Nephron progenitor cell (in vitro differentiated cells): ENCODE results near the gene RAB10.

Experiments
- DNase-seq: peaks from one replicate; pipeline ENCODE4 v3.0.0; 2021
- H3K27ac Mint-ChIP-seq: 2 replicates; pipeline ENCODE4 v1.8.0; 2021; ENCODE audit warnings: mild to moderate bottlenecking, moderate library complexity, mixed read lengths
- H3K27me3 Mint-ChIP-seq: 2 replicates; pipeline ENCODE4 v1.8.0; 2021; ENCODE audit warnings: mild to moderate bottlenecking, low read depth, mixed read lengths; ENCODE audit not compliant: poor library complexity
- H3K36me3 Mint-ChIP-seq: 2 replicates; pipeline ENCODE4 v1.8.0; 2021; ENCODE audit warnings: low read depth, mixed read lengths
- H3K4me1 Mint-ChIP-seq: 2 replicates; pipeline ENCODE4 v1.8.0; 2021; ENCODE audit warnings: mixed read lengths
- H3K4me3 Mint-ChIP-seq: 2 replicates; pipeline ENCODE4 v1.8.0; 2021; ENCODE audit warnings: mild to moderate bottlenecking, moderate library complexity, mixed read lengths
- H3K9me3 Mint-ChIP-seq: 2 replicates; pipeline ENCODE4 v1.8.0; 2021; ENCODE audit warnings: mild to moderate bottlenecking, moderate library complexity, mixed read lengths
- TF ChIP-seq, protein P1 (sequence below): fragments of 200-600 bp; sonication (generic); IDR thresholded peaks from 2 replicates; pipeline ENCODE4 v1.5.0; 2021; ENCODE audit warnings: antibody characterized with exemption

The RAB10 gene

DNA sequence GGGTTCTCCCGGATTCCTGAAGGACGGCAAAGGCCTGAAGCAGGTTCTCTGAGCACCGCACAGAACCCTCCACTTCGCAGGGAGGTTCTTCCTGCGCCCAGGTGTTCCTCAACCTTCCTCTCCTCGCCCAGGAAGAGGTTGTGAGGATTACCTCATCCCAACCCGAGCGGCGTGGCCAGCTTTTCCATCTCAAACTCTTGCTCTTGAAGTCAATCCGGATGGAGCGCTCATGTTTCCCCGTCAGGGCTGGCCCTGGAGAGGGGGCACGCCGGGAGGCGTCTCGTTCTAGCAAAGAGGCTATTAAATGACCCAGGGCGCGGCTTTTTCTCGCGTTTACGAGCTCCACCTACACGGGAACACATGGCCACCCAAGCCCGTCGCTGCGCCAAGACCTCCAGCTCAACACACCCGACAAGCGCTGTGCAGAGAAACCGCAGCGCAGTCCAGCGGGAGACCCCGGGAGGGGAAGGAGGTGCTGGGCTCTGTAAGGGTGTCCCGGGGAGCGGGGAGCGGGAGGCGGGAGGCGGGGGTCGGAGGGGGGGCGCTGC, 540 bp upstream of the RAB10 start:
- peak; percentile 63 for DNase-seq
- peak overlapping the region; percentile 99 for H3K27ac Mint-ChIP-seq
- peaks cover 23% of the 10 kb centered on the region for H3K36me3 Mint-ChIP-seq
- TF ChIP-seq, protein P1, sequence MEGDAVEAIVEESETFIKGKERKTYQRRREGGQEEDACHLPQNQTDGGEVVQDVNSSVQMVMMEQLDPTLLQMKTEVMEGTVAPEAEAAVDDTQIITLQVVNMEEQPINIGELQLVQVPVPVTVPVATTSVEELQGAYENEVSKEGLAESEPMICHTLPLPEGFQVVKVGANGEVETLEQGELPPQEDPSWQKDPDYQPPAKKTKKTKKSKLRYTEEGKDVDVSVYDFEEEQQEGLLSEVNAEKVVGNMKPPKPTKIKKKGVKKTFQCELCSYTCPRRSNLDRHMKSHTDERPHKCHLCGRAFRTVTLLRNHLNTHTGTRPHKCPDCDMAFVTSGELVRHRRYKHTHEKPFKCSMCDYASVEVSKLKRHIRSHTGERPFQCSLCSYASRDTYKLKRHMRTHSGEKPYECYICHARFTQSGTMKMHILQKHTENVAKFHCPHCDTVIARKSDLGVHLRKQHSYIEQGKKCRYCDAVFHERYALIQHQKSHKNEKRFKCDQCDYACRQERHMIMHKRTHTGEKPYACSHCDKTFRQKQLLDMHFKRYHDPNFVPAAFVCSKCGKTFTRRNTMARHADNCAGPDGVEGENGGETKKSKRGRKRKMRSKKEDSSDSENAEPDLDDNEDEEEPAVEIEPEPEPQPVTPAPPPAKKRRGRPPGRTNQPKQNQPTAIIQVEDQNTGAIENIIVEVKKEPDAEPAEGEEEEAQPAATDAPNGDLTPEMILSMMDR, result no peak
- H3K9me3 Mint-ChIP-seq, result no peaks in the 10 kb centered on the region
- peak overlapping the region; percentile 98 for H3K4me3 Mint-ChIP-seq
- peaks cover 4% of the 10 kb centered on the region for H3K27me3 Mint-ChIP-seq
- peaks cover 26% of the 10 kb centered on the region for H3K4me1 Mint-ChIP-seq

DNA sequence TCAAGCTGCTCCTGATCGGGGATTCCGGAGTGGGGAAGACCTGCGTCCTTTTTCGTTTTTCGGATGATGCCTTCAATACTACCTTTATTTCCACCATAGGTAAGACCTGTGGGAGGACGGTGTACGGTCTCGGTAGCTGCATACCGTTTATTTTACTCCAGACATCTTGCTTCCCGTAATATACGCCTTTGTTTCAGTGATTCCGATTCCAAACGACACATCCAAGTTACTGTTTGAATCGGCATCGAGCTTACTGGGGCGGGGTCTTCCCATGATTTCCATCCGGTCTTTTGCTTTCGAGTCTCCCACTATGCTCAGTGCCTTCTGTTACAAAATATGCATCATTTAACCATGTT, 731 bp downstream of the RAB10 start:
- Mint-ChIP-seq H3K36me3 (peaks cover 28% of the 10 kb centered on the region), H3K27ac (peak overlapping the region; percentile 95), H3K27me3 (peaks cover 7% of the 10 kb centered on the region), H3K4me3 (peak overlapping the region; percentile 98), H3K9me3 (no peaks in the 10 kb centered on the region), H3K4me1 (peaks cover 26% of the 10 kb centered on the region)
- TF ChIP-seq, protein P1, result no peak
- DNase-seq, result no peak

DNA sequence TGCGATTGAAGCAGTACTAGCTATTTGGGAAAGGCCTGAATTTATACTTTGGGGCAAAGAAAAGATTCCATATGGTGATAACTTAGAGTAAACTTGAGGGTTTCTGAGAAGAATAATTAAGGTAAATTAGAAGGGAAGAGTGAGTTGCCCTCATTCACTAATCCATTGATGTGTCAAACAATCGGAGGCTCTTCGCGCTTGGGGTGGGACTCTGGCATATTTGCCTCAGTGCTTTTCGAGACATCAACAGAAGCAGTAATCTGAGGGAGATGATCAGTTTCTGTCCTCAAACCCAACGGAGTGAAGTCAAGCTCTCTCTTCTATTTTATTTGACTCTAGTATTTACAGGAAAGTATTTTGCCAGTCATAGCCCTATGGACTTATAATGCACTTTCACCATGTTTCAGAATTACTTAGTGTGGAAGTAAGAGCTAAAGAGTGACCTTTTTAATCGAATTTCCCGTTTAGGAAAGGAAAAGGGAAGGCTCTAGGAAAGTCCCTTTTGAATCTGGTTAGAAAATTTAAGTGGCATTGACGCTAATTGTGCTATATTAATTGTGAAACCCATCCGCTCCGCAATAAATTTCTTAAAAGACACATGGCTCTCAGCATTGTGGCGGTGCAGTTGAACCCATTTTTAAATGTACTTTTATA, 1.3 kb downstream of the RAB10 start:
- peaks cover 4% of the 10 kb centered on the region for H3K27me3 Mint-ChIP-seq
- TF ChIP-seq, protein P1, result no peak
- H3K4me3 Mint-ChIP-seq, result peak overlapping the region; percentile 98
- H3K27ac Mint-ChIP-seq, result peak overlapping the region; percentile 95
- DNase-seq, result no peak
- H3K36me3 Mint-ChIP-seq, result peaks cover 31% of the 10 kb centered on the region
- peaks cover 27% of the 10 kb centered on the region for H3K4me1 Mint-ChIP-seq
- no peaks in the 10 kb centered on the region for H3K9me3 Mint-ChIP-seq

DNA sequence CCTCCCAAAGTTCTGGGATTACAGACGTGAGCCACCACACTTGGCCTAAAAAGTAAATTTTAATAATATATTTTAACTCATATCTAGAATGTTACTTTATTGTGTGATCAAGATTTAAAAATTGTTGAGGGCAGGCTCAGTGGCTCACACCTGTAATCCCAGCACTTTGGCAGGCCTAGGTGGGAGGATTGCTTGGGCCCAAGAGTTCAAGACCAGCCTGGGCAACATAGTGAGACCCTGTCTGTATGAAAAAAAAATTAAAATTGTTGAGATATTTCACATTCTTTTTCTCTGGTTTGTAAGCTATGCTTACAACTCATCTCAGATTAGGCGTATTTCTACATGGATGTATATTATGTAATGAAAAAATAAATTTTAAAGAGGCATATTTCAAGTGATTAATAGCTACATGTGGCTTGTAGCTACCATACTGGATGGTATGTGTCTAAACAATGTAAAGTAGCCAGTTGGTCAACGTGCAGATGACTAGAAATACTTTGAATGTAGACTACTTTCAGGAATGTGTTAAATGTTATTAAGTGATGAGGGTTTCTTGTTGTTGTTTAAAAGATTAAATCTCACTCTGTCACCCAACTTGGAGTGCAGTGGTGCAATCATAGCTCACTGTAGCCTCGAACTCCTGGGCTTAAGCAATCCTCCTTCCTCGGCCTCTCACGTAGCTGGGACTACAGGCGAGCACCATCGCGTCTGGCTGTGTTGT, 5.9 kb downstream of the RAB10 start:
- H3K27ac Mint-ChIP-seq, result no peak overlapping the region
- TF ChIP-seq, protein P1, result no peak
- peaks cover 74% of the 10 kb centered on the region for H3K36me3 Mint-ChIP-seq
- peaks cover 14% of the 10 kb centered on the region for H3K9me3 Mint-ChIP-seq
- peaks cover 28% of the 10 kb centered on the region for H3K4me1 Mint-ChIP-seq
- no peak overlapping the region for H3K4me3 Mint-ChIP-seq
- H3K27me3 Mint-ChIP-seq, result peaks cover 4% of the 10 kb centered on the region
- no peak for DNase-seq

DNA sequence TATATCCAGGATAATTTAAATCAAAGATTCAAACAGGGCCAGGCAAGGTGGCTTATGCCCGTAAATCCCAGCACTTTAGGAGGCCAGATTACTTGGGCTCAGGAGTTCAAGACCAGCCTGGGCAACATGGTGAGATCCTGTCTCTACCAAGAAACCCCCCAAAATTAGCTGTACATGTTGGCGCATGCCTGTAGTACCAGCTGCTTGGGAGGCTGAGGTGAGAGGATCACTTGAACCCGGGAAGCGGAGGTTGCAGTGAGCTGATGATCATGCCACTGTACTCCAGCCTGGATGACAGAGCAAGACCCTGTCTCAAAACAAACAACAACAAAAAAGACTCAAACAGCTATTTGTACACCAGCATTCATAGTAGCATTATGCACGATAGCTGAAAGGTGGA, 9.2 kb downstream of the RAB10 start:
- no peak for DNase-seq
- peaks cover 82% of the 10 kb centered on the region for H3K36me3 Mint-ChIP-seq
- peaks cover 33% of the 10 kb centered on the region for H3K9me3 Mint-ChIP-seq
- no peak overlapping the region for H3K4me3 Mint-ChIP-seq
- peak overlapping the region; percentile 3 for H3K27ac Mint-ChIP-seq
- H3K4me1 Mint-ChIP-seq, result peaks cover 15% of the 10 kb centered on the region
- TF ChIP-seq, protein P1, result no peak
- peaks cover 4% of the 10 kb centered on the region for H3K27me3 Mint-ChIP-seq
